Measurements from ENCODE around the gene KCNE1.
"Not testable (repeated sequence)": the region's sequence is repeated elsewhere in the genome, so short reads cannot be mapped to it uniquely, and the experiment has no call there.

The KCNE1 gene

DNA sequence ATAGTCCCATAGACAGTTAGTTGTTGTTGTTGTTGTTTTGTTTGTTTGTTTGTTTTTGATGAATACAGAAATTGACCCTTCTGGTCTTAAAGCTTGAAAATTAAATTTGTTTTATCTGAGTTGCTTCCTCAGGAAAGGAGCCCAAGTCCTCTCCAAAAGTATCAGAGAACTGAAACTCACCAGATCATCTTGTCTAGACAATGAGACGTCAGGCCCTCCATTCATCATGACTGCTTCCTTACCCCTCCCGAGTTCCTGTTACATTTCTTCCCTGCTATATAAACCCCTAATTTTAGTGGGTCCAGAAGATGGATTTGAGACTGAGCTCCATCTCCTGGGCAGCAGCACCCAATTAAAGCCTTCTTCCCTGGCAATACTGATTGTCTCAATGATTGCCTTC, 105.3 kb downstream of the KCNE1 start:
- DNase-seq: not testable (repeated sequence)

DNA sequence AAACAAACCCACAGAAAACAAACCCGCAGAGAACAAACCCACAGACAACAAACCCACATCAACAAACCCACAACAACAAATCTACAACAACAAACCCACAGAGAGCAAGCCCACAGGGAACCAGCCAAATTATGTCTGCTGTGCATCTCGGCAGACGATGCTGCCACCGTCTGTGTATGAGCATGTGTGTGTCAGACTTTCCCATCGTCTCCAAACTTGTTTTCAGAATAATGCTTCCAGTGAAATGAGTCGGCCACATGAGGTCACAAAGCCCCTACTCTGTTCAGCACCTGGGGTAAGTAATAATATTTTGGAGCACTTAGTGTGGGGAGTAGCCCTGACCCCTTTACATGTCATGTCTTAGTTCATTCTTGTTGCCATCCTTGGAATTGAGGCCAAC, 105.9 kb downstream of the KCNE1 start:
- not testable (repeated sequence) for DNase-seq

DNA sequence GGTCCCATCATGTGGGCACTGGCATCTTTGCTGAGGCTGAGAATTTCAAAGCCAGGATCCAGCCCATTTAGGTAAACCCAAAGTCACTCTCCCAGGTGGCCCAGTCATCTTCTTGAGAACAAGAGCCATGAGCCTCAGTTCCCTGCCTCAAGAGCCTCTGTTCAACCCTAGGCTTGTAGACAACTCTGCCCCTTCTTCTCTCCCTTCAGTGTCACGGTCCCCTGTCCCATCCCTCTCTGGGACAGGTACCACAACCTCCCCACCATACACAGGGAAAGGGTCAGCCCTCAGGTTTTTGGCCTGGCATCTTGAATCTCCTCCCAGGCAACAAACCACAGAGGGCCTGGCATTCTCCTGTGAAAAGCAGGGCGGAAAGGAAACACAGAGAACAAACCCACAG, 106.3 kb downstream of the KCNE1 start:
- DNase-seq: not testable (repeated sequence)

DNA sequence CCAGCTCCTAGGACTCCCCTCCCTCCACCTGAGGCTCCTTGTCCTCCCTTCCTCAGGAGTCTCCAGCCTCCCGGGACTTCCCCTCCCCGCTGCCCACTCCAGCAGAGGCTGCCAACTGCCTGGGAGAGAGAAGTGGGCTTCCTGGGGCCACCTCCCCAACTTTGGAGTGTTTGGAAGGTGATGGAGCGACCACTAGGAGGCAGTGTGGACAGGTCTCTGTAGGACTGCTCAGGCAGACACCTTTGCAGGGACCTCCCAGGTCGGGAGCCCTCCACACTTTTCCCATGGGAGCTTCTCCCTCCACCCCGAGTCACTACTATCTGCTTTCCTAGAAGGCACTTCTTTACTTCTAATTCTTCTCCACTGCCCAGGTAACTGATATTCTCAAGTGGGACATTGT, 107.3 kb downstream of the KCNE1 start:
- DNase-seq: not testable (repeated sequence)

DNA sequence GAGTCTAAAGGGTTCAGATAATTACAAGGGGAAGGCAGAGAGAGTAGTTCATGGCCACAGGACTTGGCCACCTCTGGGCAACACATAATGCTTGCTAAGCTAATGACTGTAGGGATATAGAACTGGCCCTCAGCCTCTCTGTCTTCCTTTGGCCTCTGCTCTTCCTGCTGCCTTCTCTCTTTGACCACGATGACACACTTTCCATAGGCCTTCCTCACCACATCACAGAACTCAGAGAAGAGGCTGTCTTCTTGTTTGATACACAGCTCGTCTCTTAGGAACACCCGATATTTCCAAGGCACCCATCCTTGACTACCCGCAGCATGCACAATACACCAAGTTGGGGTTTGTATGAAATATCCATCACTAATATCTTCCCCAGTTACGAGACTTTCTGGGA, 111.5 kb downstream of the KCNE1 start:
- not testable (repeated sequence) for DNase-seq
